ENCODE measurements around the gene IFT74.

Gene IFT74

GRCh38 chr9:26975728-26976707 is 19.8 kb downstream of the IFT74 start:
- DNase-seq: no peak

- no peak for DNase-seq
Observed at GRCh38 chr9:26983340-26983739, 27.1 kb downstream of the IFT74 start.

- DNase-seq: no peak
Observed at GRCh38 chr9:26995810-26996209, 39.6 kb downstream of the IFT74 start.

GRCh38 chr9:27003426-27004077 is 47.3 kb downstream of the IFT74 start:
- no peak for DNase-seq

- no peak for DNase-seq
Observed at GRCh38 chr9:27005491-27005890, 49.3 kb downstream of the IFT74 start, which contains the start of gene LRRC19. Gene LRRC19, minus strand, starts transcription at chr9:27005672. Its CDS starts 5,978 bp downstream, at chr9:26999694.

- DNase-seq: no peak
Observed at GRCh38 chr9:27019589-27019988, 63.4 kb downstream of the IFT74 start.

- no peak for DNase-seq
Observed at GRCh38 chr9:27022920-27023319, 66.7 kb downstream of the IFT74 start.

- no peak for DNase-seq
Observed at GRCh38 chr9:27029186-27029585, 73.0 kb downstream of the IFT74 start.

- no peak for DNase-seq
Observed at GRCh38 chr9:27033815-27034403, 77.7 kb downstream of the IFT74 start.

- no peak for DNase-seq
Observed at GRCh38 chr9:27037499-27037898, 81.3 kb downstream of the IFT74 start.

GRCh38 chr9:27041746-27042145 is 85.5 kb downstream of the IFT74 start:
- DNase-seq: no peak

GRCh38 chr9:27042476-27042875 is 86.3 kb downstream of the IFT74 start:
- DNase-seq: no peak

- no peak for DNase-seq
Observed at GRCh38 chr9:27043176-27043575, 87.0 kb downstream of the IFT74 start.

- no peak for DNase-seq
Observed at GRCh38 chr9:27047136-27047535, 90.9 kb downstream of the IFT74 start.

- DNase-seq: no peak
Observed at GRCh38 chr9:27053369-27054022, 97.3 kb downstream of the IFT74 start.

- no peak for DNase-seq
Observed at GRCh38 chr9:27054125-27054524, 97.9 kb downstream of the IFT74 start.

GRCh38 chr9:27054841-27055240 is 98.6 kb downstream of the IFT74 start:
- DNase-seq: no peak

- DNase-seq: no peak
Observed at GRCh38 chr9:27059412-27059811, 103.2 kb downstream of the IFT74 start.

GRCh38 chr9:27059907-27060306 is 103.7 kb downstream of the IFT74 start:
- no peak for DNase-seq

GRCh38 chr9:27065288-27065687 is 109.1 kb downstream of the IFT74 start:
- no peak for DNase-seq

GRCh38 chr9:27073841-27074728 is 117.9 kb downstream of the IFT74 start:
- DNase-seq: no peak

- no peak for DNase-seq
Observed at GRCh38 chr9:27078685-27079084, 122.5 kb downstream of the IFT74 start.
